ENCODE results near the gene TECPR2. TPM values are rescaled to one million over a fixed set of nuclear protein-coding genes. Genes with fewer than 3 reads are reported as not detected.

TECPR2 gene
- total RNA-seq, 6 donors from 2014 or later = 16.3 to 71.2 (median 24.6) TPM

DNA sequence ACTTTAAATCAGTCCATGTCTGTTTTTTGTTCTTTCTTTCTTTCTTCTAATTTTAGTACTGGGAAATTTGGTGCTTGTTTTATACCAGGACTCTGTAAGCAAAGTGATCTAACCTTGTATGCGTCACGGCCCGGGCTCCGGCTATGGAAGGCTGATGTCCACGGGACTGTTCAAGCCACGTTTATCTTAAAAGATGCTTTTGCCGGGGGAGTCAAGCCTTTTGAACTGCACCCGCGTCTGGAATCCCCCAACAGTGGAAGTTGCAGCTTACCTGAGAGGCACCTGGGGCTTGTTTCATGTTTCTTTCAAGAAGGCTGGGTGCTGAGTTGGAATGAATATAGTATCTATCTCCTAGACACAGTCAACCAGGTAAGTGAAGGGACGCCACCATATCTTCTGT, 62.2 kb downstream of the TECPR2 start:
- 94 to 98% methylated on average over 10 of the region's 10 CpGs for WGBS, 2 donors
- peaks cover 0 to 31% (median 11%) of the 10 kb centered on the region in 4 donors for H3K36me3 ChIP-seq

DNA sequence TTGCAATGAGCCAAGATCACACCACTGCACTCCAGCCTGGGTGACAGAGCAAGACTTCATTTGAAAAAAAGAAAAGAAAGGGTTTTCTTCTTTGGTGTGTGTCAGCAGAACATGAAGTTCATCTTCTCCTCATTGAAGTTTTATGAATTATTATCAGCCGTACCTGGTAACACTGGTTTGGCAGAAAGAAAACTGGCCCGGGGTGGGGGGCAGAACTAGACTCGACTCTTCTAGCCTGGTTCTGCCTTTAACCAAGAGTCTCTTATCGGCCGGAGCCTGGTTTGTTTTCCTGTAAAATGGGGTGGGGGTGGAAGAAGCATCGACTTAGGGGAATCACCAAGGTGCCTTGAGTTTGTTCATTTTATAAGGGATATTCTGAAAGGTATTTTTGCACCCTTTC, 64.1 kb downstream of the TECPR2 start:
- Histone ChIP-seq H3K4me1 (peaks cover 0 to 7% (median 1%) of the 10 kb centered on the region in 4 donors), H3K9me3 (no peaks in the 10 kb centered on the region), H3K36me3 (peaks cover 0 to 26% (median 9%) of the 10 kb centered on the region in 4 donors), H3K4me3 (no peak overlapping the region), H3K27ac (peak overlapping the region in 3 of 4 donors; percentile 19 to 62 (median 35)), H3K27me3 (no peaks in the 10 kb centered on the region)
- no peak for DNase-seq
- TF ChIP-seq POLR2AphosphoS5 (IDR thresholded peaks at IDR 0.05) = no peak
- TF ChIP-seq EP300 (IDR thresholded peaks at IDR 0.05) = no peak
- TF ChIP-seq, protein P1, sequence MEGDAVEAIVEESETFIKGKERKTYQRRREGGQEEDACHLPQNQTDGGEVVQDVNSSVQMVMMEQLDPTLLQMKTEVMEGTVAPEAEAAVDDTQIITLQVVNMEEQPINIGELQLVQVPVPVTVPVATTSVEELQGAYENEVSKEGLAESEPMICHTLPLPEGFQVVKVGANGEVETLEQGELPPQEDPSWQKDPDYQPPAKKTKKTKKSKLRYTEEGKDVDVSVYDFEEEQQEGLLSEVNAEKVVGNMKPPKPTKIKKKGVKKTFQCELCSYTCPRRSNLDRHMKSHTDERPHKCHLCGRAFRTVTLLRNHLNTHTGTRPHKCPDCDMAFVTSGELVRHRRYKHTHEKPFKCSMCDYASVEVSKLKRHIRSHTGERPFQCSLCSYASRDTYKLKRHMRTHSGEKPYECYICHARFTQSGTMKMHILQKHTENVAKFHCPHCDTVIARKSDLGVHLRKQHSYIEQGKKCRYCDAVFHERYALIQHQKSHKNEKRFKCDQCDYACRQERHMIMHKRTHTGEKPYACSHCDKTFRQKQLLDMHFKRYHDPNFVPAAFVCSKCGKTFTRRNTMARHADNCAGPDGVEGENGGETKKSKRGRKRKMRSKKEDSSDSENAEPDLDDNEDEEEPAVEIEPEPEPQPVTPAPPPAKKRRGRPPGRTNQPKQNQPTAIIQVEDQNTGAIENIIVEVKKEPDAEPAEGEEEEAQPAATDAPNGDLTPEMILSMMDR (IDR thresholded peaks at IDR 0.05) = no peak
- TF ChIP-seq POLR2A (IDR thresholded peaks at IDR 0.05) = no peak
- ATAC-seq (ENCODE audit: low FRiP score in 2 of 2) = no peak
- WGBS, 2 donors = 79 to 84% methylated on average over 6 of the region's 6 CpGs

More for the DNA sequence above, 62.2 kb downstream of the TECPR2 start:
- Histone ChIP-seq H3K4me1 (peaks cover 0 to 7% (median 1%) of the 10 kb centered on the region in 4 donors), H3K27me3 (no peaks in the 10 kb centered on the region), H3K9me3 (no peaks in the 10 kb centered on the region), H3K27ac (no peak overlapping the region), H3K4me3 (no peak overlapping the region)
- TF ChIP-seq, protein P1 (IDR thresholded peaks at IDR 0.05) = no peak
- TF ChIP-seq POLR2A (IDR thresholded peaks at IDR 0.05) = no peak
- no peak for TF ChIP-seq EP300 (IDR thresholded peaks at IDR 0.05)
- TF ChIP-seq POLR2AphosphoS5 (IDR thresholded peaks at IDR 0.05) = no peak
- ATAC-seq (ENCODE audit: low FRiP score in 2 of 2) (no peak), DNase-seq (no peak)

DNA sequence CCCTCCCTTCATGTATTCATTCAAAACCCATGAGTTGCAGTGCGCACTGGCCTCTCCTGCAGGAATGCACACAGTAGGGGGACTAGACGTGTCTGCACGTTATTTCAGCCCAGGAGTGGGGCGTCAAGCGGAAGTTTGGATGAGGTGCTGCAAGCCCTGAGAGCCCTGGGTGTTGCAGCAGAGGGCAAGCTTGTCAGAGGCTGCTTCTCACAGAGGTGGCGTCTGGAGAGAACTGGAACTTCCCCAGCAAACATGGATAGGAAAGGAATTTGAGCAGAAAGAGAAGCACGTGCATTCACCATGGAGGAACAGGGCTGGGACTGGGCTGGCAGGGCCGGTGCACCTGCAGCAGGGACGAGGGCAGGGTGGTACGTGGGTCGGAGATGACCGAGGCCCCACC, 64.9 kb downstream of the TECPR2 start:
- H3K36me3 ChIP-seq = peaks cover 0 to 32% (median 13%) of the 10 kb centered on the region in 4 donors
- TF ChIP-seq POLR2AphosphoS5 (IDR thresholded peaks at IDR 0.05) (no peak), EP300 (IDR thresholded peaks at IDR 0.05) (no peak), POLR2A (IDR thresholded peaks at IDR 0.05) (no peak)
- no peak overlapping the region for H3K4me3 ChIP-seq
- peaks cover 0 to 7% (median 1%) of the 10 kb centered on the region in 4 donors for H3K4me1 ChIP-seq
- 79 to 93% methylated on average over 10 to 12 of the region's 12 CpGs for WGBS, 2 donors
- ATAC-seq (ENCODE audit: low FRiP score in 2 of 2) (no peak), DNase-seq (no peak)
- H3K27me3 ChIP-seq = no peaks in the 10 kb centered on the region
- no peak overlapping the region for H3K27ac ChIP-seq
- H3K9me3 ChIP-seq = no peaks in the 10 kb centered on the region

DNA sequence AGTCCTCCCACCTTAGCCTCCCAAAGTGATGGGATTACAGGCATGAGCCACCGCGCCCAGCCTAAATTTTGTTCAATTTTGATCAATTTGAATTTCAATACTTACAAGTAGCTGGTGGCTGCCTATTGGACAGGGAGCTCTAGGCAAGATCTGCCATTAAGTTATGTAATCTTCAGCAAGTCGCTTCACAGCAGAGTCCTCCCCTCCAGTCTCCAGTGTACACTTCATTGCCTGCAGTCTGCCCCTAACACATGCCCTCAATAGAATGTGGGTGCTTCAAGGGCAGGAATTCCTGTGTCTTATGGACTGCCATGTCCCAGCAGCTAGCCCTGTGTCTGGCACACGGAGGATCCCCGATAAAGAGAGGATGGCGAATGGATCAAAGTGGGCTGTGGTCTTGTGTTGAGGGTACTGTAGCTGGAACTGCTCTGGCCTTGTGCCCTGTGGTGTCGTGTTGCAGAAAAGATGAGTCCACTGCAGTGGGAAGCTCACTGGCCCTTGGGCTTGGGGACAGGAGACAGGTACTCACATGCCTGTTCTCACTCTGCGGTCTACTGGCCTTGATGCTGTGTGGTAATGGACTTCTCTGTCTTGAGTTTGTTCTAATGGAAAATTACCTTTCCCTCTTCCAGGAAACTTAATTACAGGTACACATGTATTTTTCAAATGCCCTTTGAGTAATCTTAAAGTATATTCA, 67.6 kb downstream of the TECPR2 start:
- DNase-seq = no peak
- no peak overlapping the region for H3K27ac ChIP-seq
- WGBS, 2 donors = 96% methylated on average over 8 of the region's 8 CpGs

DNA sequence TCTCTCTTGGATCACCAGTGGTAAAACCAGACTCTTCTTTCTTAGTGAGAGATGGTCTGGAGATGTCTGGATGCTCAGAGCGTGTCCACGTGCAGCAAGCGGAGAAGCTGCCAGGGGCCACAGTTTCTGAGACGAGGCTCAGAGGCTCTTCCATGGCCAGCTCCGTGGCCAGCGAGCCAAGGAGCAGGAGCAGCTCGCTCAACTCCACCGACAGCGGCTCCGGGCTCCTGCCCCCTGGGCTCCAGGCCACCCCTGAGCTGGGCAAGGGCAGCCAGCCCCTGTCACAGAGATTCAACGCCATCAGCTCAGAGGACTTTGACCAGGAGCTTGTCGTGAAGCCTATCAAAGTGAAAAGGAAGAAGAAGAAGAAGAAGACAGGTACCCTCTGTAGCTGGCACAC, 69.0 kb downstream of the TECPR2 start:
- Histone ChIP-seq H3K4me1 (peaks cover 0 to 5% (median 1%) of the 10 kb centered on the region in 4 donors), H3K9me3 (no peaks in the 10 kb centered on the region), H3K36me3 (peaks cover 3 to 56% (median 22%) of the 10 kb centered on the region in 4 donors), H3K4me3 (no peak overlapping the region), H3K27ac (no peak overlapping the region), H3K27me3 (no peaks in the 10 kb centered on the region)
- ATAC-seq (ENCODE audit: low FRiP score in 2 of 2) (no peak), DNase-seq (no peak)
- 94 to 99% methylated on average over 6 to 12 of the region's 12 CpGs for WGBS, 2 donors
- TF ChIP-seq POLR2AphosphoS5 (IDR thresholded peaks at IDR 0.05) (no peak), POLR2A (IDR thresholded peaks at IDR 0.05) (no peak), EP300 (IDR thresholded peaks at IDR 0.05) (no peak)
- TF ChIP-seq, protein P1 (IDR thresholded peaks at IDR 0.05) = no peak

More for the DNA sequence above, 67.6 kb downstream of the TECPR2 start:
- Histone ChIP-seq H3K4me1 (peaks cover 0 to 7% (median 1%) of the 10 kb centered on the region in 4 donors), H3K27me3 (no peaks in the 10 kb centered on the region), H3K36me3 (peaks cover 3 to 51% (median 23%) of the 10 kb centered on the region in 4 donors), H3K9me3 (no peaks in the 10 kb centered on the region), H3K4me3 (no peak overlapping the region)
- no peak for ATAC-seq (ENCODE audit: low FRiP score in 2 of 2)
- TF ChIP-seq, protein P1 (IDR thresholded peaks at IDR 0.05) = no peak
- TF ChIP-seq POLR2AphosphoS5 (IDR thresholded peaks at IDR 0.05) (no peak), EP300 (IDR thresholded peaks at IDR 0.05) (no peak), POLR2A (IDR thresholded peaks at IDR 0.05) (no peak)
